GM12891 (cell line): ENCODE data around the gene CDH22.

Experiments used
- PAX5 ChIP-seq: IDR thresholded peaks from 2 replicates; pipeline ENCODE4 v1.6.1; 2011; ENCODE audit warnings: low read length, moderate library complexity, mild to moderate bottlenecking; ENCODE audit not compliant: insufficient read depth, severe bottlenecking
- POLR2A ChIP-seq: IDR thresholded peaks from 2 replicates; pipeline ENCODE4 v1.6.1; 2011; ENCODE audit warnings: low read depth, low read length, control low read depth
- POLR2AphosphoS5 ChIP-seq: IDR thresholded peaks from 2 replicates; pipeline ENCODE4 v1.6.1; 2011; ENCODE audit warnings: low read depth, low read length, control low read depth
- POU2F2 ChIP-seq: IDR thresholded peaks from 2 replicates; pipeline ENCODE4 v1.6.1; 2011; ENCODE audit warnings: low read depth, mild to moderate bottlenecking, control low read depth, low read length, moderate library complexity
- SPI1 ChIP-seq: IDR thresholded peaks from 2 replicates; pipeline ENCODE4 v1.6.1; 2011; ENCODE audit warnings: low read depth, low read length, control low read depth
- TAF1 ChIP-seq: IDR thresholded peaks from 2 replicates; pipeline ENCODE4 v1.6.1; 2011; ENCODE audit warnings: low read depth, low read length, control low read depth

- TF ChIP-seq POLR2A (no peak), TAF1 (no peak), POLR2AphosphoS5 (no peak), PAX5 (no peak), SPI1 (no peak), POU2F2 (no peak)
These were observed 1.6 kb downstream of the CDH22 start for GRCh38 chr20:46306743-46307138.
